ENCODE measurements around the gene GOLPH3. TPM values are rescaled to one million over a fixed set of nuclear protein-coding genes. Genes with fewer than 3 reads are reported as not detected.
A peak's percentile ranks its signal among the peaks of the same experiment; 100 is the strongest.
"Not testable (repeated sequence)": the region's sequence is repeated elsewhere in the genome, so short reads cannot be mapped to it uniquely, and the experiment has no call there.

The GOLPH3 gene
- total RNA-seq: 82.0 TPM

DNA sequence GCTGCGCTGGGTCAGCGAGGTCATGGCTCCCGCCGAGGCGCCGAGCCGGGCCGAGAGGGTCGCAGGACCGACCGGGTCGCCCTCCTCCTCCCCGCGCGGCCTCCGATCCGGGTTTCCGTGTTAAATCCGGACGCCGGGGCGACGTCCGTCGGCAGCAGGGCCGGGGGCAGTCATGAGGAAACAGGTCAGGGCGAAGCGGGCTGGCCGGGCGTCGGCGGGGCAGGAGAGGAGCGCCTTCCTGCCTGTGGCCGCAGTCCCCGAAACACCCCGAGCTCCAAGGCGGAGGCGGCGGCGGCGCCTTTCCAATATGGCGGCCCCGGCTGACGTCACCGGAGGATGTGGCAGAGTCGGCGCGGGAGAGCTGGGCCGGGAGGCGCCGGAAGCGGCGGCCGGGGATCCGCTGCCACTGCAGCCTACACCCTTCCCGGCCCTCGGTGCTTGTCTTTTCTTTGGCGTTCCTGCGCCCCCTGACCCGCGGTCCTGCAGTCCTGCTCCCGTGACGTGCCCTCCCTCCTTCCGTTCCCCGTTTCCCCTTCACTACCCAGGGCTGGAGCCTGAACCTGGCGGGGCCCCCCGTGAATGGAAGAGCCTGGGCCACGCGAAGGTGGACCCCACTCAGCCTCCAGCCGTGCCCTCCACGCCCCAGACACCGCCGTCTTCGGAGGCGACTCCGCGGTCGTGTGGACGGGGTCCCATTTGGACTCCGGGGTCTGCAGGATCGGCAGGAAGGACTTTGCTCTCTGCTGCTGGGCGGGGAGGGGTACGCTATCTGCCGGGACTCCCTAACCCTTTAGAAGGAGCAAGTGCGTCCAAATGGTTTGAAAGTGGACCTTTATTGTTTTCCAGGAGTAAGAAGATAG, at the start of gene GOLPH3:
TSS of gene GOLPH3 (minus strand) at position 309 of the 860 bp plus-strand sequence. CDS start at position 24, 285 bp downstream.
- peak; percentile 96 for DNase-seq (ENCODE audit: low spot score)

DNA sequence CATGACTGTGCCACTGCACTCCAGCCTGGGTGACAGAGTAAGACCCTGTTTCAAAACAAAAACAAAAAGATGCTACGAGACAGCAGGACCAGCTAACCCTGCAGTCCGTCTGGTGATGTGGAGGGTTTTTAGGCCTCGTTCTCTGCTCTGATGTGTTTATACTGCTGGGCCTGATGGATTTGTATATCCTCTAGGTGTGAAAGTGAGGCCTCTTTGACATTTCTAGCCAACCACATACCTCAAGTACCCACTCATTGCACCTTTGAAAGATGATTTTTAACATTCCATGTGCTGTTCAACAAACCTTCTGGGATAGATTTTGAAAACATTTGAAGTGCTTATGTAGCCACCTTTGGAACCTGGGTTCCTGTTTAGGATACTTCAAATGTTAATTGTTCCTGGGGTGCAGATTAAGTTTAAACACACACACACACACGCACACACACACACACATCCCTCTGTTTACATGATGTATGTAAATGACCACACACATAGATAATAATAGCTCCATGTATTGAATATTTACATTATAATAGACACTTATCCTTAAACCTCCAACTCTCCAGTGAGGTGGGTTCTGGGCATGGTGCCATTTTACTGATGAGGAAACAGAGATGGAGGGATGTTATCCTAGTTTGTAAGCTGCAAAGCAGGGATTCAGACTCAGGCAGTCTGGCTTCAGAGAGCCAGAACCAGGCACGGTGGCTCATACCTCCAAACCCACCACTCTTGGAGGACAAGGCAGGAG, 48.8 kb upstream of the GOLPH3 start:
- DNase-seq (ENCODE audit: low spot score): no peak

DNA sequence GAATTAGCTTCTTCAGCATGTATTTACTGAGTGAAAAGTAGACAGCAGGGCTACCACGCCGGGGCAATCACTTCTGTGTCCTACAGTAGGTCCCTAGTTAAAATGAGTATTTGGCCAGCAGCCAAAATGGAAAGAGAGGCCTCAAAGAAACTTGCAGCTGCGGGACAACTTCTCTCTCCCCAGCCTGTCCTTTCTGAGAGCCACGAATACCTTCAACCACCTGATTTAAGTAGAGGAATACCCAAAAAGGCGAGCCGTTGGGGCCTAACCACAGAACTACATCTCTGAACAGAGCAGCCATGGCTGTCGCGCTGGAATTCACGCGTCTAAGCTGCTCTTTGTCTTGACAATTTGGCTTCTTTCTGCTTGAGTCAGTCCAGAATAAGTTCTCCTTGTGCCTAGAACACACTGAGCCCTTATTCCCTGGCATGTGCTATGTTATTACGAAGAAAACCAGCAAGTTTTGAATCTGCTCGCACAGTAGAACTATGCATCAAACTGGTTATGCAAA, 43.8 kb upstream of the GOLPH3 start:
- DNase-seq (ENCODE audit: low spot score): no peak

DNA sequence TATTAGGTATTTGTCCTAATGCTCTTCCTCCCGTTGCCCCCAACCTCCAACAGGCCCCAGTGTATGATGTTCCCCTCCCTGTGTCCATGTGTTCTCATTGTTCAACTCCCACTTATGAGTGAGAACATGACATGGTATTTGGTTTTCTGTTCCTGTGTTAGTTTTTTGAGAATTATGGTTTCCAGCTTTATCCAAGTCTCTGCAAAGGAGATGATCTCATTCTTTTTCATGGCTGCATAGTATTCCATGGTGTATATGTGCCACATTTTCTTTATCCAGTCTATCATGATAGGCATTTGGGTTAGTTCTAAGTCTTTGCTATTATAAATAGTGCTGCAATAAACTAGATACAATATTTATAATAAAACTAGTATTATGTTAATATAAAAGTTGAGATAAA, 40.2 kb upstream of the GOLPH3 start:
- not testable (repeated sequence) for DNase-seq (ENCODE audit: low spot score)

DNA sequence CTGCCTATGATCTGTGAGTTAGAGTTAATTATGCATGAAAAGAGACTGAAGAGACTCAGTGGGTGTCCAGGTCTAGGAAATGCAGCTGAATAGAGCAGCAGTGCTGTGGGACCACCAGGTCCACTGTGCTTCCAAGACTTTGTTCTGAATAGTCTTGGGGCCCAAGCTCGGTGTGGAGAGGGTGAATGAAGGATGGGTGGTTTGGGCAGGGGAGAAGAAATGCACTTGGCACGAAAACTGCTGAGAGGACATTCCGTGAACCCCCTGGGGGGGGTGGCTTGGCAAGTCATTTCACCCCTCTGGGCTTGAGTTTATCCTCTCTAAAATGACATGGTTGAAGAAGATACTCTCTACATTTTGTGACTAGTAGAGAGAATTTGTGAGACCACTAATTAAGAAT, 36.0 kb upstream of the GOLPH3 start:
- no peak for DNase-seq (ENCODE audit: low spot score)

DNA sequence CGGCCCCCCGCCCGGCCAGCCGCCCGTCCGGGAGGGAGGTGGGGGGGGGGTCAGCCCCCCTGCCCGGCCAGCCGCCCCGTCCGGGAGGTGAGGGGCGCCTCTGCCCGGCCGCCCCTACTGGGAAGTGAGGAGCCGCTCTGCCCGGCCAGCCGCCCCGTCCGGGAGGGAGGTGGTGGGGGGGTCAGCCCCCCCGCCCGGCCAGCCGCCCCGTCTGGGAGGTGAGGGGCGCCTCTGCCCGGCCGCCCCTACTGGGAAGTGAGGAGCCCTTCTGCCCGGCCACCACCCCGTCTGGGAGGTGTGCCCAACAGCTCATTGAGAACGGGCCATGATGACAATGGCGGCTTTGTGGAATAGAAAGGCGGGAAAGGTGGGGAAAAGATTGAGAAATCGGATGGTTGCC, 34.7 kb upstream of the GOLPH3 start:
- not testable (repeated sequence) for DNase-seq (ENCODE audit: low spot score)

DNA sequence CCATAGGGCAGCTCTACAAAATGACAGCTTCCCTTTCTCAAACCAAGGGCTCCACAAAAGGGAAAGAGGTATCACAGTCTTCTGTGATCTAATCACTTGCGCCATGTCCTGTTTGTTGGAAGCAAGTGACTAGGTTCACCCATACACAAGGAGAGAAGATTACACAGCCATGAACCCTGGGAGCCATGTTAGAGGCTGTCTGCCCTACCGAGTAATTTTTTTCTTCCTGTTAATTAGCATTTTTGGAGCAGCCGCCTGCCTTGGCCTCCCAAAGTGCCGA, 33.2 kb upstream of the GOLPH3 start:
- no peak for DNase-seq (ENCODE audit: low spot score)

DNA sequence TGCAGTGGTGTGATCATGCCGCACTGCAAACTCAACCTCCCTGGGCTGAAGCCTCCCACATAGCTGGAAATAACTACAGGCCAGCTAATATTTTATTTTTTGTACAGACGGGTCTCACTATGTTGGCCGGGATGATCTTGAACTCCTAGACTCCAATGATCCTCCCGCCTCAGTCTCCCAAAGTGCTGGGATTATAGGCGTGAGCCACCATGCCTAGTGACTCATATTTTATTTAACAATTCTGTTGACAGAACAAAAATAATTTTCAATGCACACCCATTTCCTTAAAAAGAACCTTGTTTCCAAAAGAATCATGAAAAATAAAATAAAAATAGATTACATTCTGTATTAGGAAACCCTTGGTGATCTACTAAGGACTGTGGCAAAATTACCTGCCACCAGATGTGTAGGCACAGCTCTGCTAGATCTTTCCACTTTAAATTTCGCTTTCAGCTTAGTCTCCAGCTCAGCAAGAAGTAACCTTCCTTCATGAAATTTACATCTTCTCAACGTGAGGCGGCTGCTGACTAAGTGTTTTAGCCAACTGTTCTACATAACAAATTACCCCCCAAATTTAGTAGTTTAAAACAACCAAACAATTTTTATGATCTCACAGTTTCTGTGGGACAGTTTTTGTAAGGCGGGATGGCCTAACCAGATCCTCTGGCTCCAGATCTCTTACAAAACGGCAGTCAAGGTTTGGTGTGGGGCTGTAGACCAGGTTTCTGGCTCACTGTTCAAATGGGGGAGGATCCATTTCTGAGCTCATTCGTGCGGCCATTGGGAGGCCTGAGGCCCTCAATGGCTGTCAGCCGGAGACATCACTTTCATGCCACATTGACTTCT, 32.6 kb upstream of the GOLPH3 start:
- DNase-seq (ENCODE audit: low spot score): no peak

DNA sequence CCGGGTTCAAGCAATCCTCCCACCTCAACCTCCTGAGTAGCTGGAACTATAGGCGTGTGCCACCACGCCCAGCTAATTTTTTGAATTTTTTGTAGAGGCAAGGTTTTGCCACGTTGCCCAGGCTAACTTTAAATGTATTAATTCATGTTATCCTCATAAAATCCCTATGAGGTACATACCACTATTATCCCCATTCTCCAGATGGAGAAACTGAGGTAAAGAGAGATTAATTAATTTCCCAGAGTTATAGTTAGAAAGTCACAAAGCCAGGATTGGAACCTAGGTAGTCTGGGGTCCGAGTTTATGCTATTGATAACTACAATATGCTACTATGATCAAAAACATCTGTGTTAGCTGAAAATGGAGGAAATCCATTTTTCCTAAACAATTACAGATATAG, 31.9 kb upstream of the GOLPH3 start:
- DNase-seq (ENCODE audit: low spot score): no peak

DNA sequence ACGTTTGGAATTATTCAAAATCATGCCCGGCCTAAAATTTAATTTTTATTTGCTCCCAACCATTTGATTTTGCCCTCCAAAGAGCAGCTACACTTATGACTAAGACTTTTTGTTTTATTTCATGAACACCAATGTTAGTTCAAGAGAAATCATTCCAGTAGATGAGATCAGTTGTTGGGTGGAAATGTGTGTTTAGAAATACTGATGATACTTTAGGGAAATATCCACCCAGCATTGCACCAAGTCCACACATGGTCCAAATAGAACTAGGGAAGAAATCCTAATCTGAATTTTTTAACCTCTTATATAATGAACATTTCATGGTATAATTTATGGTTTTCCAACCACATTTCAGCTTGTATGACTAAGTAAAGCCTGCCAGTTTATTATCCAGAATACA, 28.3 kb upstream of the GOLPH3 start:
- no peak for DNase-seq (ENCODE audit: low spot score)

DNA sequence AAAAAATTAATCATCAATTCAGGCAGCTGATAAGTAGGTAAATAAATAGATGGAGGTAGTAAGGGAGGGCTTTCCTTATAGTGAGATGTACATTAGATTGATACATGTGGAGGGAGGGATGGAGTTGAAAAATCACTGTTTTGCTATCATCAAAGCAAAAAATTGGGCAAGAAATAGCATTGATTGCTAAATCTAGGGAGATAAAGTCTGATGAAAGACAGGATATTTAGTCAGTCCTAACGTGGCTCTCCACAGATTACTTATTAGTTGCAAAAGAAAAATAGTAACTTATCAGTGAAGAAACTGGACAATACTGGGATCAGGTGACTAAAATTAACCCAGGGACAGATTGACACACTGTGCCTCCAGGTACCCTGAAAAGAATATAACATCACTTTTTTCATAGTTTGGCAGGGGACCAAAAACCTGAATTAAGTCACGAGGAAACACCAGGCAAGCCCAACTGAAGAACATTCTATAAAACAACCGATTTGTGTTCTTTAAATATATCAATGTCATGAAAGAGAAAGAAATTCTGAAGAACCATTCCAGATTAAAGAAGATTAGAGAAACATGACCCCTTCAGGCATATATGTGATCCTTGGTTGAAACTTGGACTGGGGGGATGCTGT, 27.1 kb upstream of the GOLPH3 start:
- no peak for DNase-seq (ENCODE audit: low spot score)

DNA sequence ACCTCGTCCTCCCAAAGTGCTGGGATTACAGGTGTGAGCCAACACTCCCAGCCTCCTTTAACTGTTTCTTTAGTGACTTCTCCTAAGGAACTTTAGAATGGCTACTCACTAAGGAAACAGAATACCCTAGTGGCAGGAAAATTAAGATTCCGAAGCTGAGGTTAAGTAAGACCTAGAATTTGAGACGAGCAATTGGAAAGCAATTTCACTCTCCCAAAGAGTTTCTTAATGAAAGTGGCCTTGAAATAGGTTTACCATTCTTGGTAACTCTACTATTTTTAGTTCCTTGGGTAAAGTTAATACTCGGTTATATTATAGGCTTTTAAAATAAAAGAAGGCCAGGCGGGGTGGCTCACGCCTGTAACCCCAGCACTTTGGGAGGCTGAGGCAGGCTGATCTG, 22.9 kb upstream of the GOLPH3 start:
- no peak for DNase-seq (ENCODE audit: low spot score)

DNA sequence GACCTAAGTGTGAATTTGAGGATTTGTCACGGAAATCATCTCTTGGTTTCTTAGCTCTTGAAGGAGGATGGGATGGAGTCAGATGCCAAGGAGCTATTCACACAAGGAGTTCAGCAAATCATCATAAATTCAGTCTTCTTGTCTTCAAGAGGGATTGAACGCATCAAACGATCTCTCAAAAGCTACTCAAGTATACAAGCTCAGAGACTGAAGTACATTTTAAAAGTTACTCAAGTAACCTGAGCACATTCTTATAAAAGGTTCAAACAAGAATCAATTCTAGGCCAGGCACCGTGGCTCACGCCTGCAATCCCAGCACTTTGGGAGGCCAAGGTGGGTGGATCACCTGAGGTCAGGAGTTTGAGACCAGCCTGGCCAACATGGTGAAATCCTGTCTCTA, 21.1 kb upstream of the GOLPH3 start:
- DNase-seq (ENCODE audit: low spot score): no peak

DNA sequence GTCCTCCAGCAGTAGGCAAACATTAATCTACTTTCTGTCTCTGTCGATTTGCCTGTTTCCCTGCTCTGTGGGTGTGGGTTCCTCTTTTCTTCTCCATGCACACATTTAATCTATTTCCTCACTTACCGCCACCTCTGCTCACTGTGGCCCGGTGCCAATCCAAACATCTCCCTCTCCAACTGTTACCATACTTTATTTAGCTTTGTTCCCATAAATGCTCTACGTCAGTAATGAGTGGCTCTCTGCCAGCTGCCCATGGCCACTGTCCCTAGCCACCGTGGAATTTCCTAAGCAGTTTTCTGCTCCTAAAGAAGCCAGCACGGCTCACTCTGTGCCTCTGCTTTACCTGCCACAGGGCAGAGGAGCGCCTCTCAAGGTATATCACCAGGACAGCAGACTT, 19.5 kb upstream of the GOLPH3 start:
- peak; percentile 91 for DNase-seq (ENCODE audit: low spot score)

DNA sequence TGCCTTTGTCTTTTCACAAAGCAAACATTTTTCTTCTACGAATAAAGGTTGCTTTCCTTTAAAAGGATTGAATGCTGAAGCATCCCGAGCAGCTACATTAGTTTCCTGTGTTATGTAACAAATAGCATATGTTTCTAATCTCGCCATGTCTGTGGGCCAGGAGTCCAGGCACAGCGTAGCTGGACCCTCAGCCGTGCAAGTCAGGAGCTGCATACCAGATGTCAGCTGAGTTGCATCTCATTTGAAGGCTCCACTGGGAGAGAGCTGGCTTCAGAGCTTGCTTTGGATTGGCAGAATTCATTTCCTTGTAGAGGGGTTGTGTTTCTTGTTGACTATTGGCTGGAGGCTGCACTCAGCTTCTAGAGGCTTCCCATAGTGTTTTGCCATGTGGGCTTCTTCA, 16.0 kb upstream of the GOLPH3 start:
- DNase-seq (ENCODE audit: low spot score): no peak

DNA sequence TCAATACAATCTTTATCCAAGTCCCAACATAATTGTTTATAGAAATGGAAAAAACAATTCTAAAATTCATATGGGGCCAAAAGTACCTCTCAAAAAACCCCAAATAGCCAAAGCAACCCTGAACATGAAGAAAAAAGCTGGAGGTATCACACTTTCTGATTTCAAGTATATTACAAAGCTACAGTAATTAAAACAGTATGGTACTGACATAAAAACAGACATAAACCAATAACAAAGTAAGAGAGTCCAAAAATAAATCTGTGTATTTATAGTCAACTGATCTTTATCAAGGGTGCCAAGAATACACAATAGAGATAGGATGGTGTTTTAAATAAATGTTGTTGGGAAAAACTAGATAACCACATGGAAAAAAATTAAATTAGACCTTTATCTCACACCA, 13.6 kb upstream of the GOLPH3 start:
- no peak for DNase-seq (ENCODE audit: low spot score)

DNA sequence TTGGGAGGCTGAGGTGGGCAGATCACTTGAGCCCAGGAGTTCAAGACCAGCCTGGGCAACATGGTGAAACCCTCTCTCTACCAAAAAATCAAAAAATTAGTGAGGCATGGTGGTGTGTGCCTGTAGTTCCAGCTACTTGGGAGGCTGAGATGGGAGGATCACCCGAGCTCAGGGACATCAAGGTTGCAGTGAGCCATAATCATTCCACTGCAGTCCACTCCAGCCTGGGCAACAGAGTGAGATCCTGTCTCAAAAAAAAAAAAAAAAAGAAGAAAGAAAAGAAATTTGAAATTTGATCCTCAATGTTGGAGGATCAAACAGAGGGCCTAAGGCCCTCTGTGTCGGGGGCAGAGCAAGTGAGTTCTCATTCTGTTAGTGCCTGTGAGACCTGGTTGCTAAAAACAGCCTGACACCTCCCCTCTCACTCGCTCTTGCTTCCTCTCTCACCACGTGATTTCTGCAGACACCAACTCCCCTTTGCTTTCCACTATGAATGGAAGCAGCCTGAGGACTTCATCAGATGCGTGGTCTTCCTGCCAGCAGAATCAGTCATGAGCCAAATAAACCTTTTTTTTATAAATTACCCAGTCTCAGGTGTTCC, 8.4 kb upstream of the GOLPH3 start:
- DNase-seq (ENCODE audit: low spot score): no peak

DNA sequence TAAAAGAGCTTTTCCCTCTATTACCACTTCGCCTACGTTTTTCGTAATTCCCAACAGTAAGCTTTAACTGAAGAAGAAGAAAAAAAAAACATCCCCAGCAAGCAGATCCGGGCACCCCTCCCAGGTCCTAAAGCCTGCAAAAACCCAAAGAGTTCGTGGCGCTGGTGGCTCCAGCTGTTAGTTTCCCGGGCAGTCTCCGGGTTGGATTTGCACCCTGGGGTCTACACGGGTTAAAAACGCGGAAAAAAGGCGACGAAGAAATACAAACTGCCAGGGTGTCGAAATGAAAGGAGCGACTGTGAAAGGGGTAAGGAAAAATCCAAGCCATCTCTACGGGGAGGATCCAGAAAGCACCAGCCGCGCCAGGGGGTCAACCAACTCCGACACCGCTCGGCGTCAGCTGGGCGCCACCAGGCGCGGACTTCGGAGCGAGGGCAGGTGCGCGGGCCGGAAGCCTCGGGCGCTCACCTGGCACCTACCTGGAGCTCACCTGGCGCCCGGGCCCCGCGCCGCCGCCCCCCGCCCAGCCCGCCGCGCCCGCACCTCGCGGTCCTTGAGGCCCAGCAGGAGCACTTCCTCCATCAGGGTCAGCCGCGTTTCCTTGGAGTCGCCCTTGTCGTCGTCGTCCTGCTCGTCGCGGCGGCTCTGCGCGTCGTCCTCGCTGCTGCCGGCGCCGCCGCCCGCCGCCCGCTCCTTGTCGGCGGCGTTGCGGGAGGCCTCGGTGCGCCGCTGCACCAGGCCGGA, 680 bp downstream of the GOLPH3 start:
- peak; percentile 61 for DNase-seq (ENCODE audit: low spot score)

DNA sequence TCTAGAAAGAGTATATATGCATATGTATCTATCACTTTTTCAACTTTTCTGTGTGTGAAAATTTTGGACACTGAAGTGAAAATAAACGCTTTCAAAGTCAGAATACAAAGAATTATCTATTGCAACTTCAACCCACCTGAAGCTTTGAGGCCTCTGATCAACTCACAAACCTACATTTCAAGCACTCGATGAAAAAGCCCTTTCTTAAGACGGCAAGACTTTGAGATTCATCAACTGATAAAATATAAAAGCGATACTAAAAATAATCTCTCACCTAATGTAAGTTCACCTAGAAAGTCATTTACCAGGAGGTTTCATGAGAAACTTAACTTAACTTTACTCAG, 1.2 kb downstream of the GOLPH3 start:
- DNase-seq (ENCODE audit: low spot score): no peak

DNA sequence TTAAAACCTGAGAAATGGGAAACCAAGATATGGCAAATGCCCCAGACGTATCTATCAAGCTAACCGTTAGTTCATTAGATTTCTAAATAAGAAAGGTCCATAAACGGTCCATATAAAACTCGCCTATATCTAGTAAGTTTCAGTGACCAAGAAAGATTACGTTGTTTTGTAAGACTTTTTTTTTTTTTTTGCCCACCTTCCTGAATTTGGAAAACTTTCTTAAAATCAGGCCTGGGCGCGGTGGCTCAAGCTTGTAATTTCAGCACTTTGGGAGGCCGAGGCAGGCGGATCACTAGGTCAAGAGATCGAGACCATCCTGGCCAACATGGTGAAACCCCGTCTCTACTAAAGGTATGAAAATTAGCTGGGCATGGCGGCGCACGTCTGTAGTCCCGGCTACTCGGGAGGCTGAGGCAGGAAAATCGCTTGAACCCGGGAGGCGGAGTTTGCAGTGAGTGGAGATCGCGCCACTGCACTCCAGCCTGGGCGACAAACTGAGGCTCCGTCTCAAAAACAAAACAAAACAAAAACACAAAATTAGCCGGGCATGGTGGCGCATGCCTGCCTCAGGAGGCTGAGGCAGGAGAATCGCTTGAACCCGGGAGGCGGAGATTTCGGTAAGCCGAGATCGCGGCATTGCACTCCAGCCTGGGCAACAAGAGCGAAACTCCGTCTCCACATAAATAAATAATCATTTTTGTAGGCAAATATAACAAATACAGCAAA, 1.8 kb downstream of the GOLPH3 start:
- not testable (repeated sequence) for DNase-seq (ENCODE audit: low spot score)

All from ureter (tissue), 1 donor.